ENCODE measurements around the gene COG5.

- TF ChIP-seq SUZ12 (IDR thresholded peaks at IDR 0.05; ENCODE audit: extremely low read depth, insufficient read depth, insufficient read length) = no peak
- TF ChIP-seq ZNF274 (IDR thresholded peaks at IDR 0.05; ENCODE audit: low read depth, low read length) = no peak
- no peak for TF ChIP-seq YY1 (IDR thresholded peaks at IDR 0.05; ENCODE audit: insufficient read depth, insufficient read length)
Observed at GRCh38 chr7:107312418-107312817, 251.3 kb downstream of the COG5 start.

Data from NT2/D1 (cell line).